ENCODE data around the gene AATK.

DNA sequence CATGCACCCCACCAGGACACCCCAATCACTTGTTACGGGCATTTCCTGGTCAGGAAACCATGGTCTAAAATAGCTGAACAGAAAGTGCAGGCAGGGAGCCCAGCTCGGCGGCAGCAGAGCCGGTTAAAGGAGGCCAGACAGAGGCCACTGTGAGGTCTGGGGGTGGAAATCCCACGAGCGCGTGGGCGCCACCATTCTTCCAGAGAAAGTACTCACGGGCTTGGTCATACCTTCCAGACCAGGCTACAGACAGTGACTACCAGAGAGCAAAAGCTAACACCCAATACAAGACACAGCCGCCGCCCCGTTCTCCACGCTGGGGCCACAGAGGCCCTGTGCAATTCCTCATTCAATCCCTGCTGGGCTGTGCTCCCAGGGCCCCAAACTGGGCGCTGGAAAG lies 44.8 kb upstream of the AATK start:
- TF ChIP-seq, protein P1, sequence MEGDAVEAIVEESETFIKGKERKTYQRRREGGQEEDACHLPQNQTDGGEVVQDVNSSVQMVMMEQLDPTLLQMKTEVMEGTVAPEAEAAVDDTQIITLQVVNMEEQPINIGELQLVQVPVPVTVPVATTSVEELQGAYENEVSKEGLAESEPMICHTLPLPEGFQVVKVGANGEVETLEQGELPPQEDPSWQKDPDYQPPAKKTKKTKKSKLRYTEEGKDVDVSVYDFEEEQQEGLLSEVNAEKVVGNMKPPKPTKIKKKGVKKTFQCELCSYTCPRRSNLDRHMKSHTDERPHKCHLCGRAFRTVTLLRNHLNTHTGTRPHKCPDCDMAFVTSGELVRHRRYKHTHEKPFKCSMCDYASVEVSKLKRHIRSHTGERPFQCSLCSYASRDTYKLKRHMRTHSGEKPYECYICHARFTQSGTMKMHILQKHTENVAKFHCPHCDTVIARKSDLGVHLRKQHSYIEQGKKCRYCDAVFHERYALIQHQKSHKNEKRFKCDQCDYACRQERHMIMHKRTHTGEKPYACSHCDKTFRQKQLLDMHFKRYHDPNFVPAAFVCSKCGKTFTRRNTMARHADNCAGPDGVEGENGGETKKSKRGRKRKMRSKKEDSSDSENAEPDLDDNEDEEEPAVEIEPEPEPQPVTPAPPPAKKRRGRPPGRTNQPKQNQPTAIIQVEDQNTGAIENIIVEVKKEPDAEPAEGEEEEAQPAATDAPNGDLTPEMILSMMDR (IDR thresholded peaks at IDR 0.05), result no peak
- no peak for TF ChIP-seq POLR2A (IDR thresholded peaks at IDR 0.05)
